Stimulated activated CD4-positive, alpha-beta T cell treated with anti-CD3 and anti-CD28 coated beads, Interleukin-2, amount 100 ng/mL, for 48 hours (primary cell): ENCODE data around the gene PRSS38.

Experiments
- DNase-seq, 2 donors: peaks; one replicate each; pipeline ENCODE4 v3.0.0-alpha.2; 2020

PRSS38 gene

DNA sequence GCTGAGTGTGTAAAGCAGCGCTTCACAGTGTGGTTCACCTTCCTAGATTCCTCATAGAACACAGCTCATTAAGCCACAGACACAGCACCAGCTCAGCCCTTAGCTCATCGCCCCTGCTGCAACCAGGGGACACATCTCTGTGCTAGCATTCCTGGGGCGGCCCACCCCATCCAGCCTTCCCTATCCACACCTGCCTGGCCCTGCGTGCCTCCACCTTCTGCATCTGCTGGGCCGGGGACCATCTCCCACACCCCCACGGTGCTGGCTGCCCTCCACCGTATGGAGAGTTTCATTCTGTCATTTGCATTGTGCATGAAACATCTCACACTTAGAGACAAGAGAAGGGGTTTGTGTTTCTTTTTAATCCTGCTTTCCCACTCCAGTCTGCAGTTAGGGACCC is 35.8 kb upstream of the PRSS38 start:
- DNase-seq: no peak

- no peak for DNase-seq
These were observed 35.1 kb upstream of the PRSS38 start for GRCh38 chr1:227780101-227781044.

DNA sequence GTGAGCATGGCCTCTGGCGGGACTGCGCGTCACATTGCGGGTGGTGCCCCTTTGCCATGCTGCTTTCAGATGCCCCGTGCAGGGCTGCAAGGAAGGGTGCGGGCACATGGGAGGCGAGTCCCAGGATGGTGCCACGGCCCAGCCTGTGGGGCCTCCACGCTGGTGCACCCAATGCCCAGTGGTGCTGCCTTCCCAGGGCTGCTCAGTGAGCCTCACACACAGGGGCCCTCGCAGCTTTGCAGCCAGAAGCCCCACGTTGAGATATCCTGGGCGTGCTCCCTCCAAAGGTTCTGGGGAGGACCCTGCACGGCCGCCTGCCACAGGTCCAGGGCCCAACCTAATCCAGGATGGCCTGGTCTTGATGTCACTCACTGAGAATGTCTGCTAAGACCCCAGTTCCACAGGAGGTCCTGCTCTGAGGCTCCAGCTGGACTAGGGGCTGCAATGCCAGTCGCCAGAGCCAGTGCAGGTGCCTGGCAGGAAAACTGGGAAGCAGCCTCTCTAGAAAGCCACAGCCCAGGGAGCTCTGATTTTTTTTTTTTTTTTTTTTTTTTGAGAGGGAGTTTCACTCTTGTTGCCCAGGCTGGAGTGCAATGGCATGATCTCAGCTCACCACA is 34.1 kb upstream of the PRSS38 start:
- DNase-seq: no peak

- no peak for DNase-seq
These were observed 33.2 kb upstream of the PRSS38 start for GRCh38 chr1:227782226-227782625.

GRCh38 chr1:227785094-227785804 is 30.2 kb upstream of the PRSS38 start:
- DNase-seq: no peak

GRCh38 chr1:227785805-227786671 is 29.4 kb upstream of the PRSS38 start:
- DNase-seq: no peak

DNA sequence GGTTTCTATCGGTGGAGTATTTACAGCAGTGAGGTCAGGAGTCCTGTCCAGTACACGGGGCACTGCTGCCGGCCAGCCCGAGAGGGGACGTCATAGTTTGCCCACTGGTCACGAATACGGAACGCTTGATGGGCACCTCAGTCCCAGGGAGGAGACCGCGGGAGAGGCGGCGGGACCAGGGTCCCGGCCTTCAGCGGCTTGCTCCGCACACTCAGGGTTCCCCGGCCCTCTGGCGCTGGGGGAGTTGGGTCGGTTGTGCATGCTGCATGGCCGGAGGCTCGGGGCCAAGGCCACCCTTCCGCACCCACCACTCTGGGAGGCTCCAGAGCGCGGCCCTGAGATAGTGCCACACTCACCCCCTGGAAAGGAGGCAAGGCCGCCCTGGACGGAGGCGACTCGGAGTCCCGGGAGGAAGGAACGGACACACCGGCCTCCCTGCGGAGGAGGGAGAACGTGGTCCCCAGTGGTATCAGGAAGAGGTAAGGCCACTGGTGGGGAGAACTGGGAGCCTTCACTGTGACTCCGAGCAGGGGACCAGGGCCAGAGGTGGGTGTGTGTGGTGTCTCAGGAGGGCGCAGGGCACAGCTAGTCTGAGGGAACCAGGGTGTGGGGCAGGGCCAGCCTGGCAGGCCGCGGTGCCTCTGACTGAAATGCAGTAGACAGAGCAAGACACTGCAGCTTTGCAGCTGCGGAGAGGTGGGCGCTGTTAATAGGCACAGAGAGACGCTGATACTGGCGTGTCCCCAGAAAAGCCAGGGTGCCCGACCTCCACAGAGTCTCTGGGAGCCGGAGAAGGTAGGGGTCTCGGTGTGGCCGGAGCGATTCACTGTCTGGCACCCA is 28.6 kb upstream of the PRSS38 start:
- no peak for DNase-seq

- peak; percentile 91 for DNase-seq
These were observed 27.8 kb upstream of the PRSS38 start for GRCh38 chr1:227787513-227788270.

DNA sequence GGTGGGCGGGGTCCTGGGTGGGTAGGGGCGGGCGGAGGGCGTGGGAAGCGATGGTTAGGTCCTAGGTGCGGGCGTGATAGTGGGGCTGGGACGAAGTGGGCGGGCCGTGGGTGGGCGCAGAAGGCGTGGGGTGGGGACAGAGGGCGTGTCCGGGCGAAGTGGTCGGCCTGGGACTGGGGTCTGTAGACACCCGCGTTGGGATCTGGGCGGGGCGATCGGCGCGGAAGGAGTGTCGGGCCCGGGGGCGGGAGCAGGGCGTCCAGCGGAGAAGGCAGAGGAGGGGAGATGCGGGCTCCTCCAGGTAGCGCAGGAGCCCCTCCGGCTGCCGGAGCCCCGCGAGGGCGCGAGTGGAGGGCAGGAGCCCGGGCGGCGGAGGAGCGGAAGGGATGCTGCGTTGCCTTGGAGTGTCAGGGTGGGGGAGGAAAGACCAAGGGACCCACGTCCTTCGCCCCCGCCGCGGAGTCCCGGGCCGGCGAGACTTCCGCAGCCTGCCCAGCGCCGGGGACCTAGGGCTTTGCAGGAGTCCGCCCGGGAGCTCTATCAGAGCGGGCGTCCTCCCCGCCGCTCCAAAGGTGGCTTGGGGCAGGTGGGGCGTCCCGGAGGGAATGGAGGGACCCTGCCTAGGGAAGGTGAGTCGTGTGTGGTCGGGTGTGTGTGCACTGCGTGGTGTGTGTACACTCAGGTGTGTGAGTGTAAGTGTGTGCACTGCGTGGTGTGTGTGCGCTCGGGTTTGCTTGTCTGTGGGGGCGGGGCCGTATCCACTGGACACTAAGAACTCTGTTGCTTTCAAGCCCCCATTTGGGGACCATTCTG is 27.0 kb upstream of the PRSS38 start:
- peak; percentile 54 to 61 for DNase-seq

GRCh38 chr1:227789084-227790033 is 26.1 kb upstream of the PRSS38 start:
- no peak for DNase-seq

- DNase-seq: no peak
These were observed 25.5 kb upstream of the PRSS38 start for GRCh38 chr1:227790034-227790400.

DNA sequence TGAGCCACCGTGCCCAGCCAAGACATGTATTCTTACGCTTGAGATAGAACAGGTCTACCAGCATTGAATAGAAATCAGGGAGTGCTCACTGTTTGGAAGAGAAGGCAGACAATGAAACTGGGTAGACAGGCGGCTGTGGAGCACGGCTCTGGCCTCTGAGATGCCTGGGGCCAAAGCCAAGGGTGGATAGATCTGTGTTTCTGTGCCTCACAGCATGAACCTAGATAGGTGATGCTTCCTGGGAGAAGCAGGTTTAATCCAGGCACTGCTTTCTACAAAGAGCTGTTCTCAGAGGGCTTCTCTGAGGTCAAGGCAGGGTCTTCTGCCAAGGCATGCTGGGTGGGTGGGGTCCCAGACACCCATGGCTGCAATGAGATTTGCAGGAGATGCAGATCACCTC is 24.6 kb upstream of the PRSS38 start:
- no peak for DNase-seq

DNA sequence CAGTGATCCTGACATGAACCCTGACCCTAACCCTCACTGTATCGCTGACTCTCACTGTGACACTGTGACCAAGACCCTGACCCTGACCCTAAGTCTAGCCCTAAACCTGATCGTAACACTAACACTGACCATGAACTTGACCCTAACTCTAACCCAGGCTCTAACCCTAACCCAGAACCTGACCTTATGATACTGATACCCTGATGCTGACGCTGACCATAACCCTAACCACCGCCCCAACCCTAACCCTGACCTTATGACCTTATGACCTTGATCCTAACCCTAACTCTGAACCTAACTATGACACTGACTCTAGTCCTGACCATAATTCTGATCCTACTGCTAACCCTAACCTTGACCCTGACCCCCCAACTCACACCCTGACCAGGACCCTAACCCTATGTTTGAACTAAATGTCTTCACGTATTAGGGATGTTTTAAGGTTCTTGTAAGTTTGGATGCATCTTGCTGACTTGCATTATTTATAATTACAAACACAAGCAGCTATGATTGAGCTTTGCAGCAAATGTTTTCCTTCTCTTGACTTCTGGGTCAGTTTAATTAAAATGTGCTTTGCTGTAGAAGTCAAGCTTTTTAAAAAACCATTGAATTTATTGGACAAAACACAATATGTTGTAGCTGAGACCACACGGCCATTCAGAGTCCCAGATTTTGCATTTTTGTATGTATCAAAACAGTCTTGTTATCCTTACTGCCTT is 23.9 kb upstream of the PRSS38 start:
- DNase-seq: no peak

GRCh38 chr1:227792216-227793078 is 23.0 kb upstream of the PRSS38 start:
- DNase-seq: no peak

DNA sequence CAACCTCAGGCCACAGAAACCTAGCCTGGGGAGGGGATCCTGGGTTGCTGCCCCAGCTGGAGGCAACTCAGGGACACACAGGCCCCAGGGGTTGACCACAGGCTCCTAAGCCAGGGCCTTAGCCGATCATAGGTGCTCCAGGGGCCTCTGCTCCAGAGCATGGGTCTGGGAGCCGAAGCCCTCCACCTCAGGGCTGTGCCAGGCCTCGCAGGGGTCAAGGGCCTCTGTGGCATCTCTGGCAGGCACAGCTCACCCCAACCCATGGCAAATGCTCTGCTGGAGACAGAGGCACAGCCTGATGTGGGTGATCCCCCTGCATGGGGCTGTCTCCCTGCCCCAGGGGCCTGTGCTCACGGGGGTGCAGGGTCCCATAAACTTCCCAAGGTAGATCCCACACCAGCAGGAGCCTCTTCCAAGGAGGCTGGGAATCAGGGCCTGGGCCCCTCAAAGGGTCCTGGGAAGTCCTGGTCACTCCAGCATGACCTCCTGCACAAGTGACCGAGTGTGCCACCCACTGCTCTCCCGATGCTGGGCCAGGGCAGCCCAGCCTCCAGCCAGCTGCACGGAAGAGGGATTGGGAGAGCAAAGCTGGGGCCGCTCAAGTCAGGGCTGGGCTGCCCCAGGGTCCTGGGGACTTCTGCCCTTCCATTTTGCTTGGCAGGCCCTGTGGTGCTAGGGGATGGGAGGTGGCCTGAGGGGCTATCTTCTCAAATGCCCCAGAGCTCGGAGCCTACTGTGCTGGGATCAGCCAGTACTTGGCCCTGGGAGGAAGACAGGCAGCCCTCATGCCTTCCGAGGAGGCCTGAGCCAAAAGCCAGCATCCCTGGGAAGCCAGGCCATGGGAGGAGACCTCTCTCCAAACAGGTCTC is 22.2 kb upstream of the PRSS38 start:
- DNase-seq: no peak
